Fibroblast of mammary gland (primary cell): ENCODE results near the gene ABCA6.

Experiments
- DNase-seq: peaks from one replicate; pipeline ENCODE4 v3.0.0-alpha.2; 2010; ENCODE audit warnings: low read depth
- H3K4me3 ChIP-seq: 2 replicates; pipeline ENCODE4 v1.5.1; 2011; ENCODE audit warnings: low read depth, mild to moderate bottlenecking, low read length, moderate library complexity; ENCODE audit not compliant: control insufficient read depth
- CTCF ChIP-seq: conservative IDR thresholded peaks from 2 replicates; pipeline ENCODE4 v1.5.1; 2011; ENCODE audit warnings: low read depth, low read length, inconsistent platforms; ENCODE audit not compliant: control insufficient read depth, insufficient read depth

ABCA6 gene

GRCh38 chr17:69159418-69159817 is 17.7 kb upstream of the ABCA6 start:
- no peak for TF ChIP-seq CTCF
- no peak overlapping the region for H3K4me3 ChIP-seq
- DNase-seq, result no peak

GRCh38 chr17:69154267-69154666 is 12.6 kb upstream of the ABCA6 start:
- H3K4me3 ChIP-seq, result no peak overlapping the region
- no peak for TF ChIP-seq CTCF
- no peak for DNase-seq

GRCh38 chr17:69150333-69150732 is 8.6 kb upstream of the ABCA6 start:
- no peak for DNase-seq
- H3K4me3 ChIP-seq, result no peak overlapping the region
- no peak for TF ChIP-seq CTCF

GRCh38 chr17:69147460-69147859 is 5.8 kb upstream of the ABCA6 start:
- no peak for TF ChIP-seq CTCF
- DNase-seq, result no peak

GRCh38 chr17:69144331-69145255 is 2.9 kb upstream of the ABCA6 start:
- no peak overlapping the region for H3K4me3 ChIP-seq
- DNase-seq, result no peak
- TF ChIP-seq CTCF, result no peak

More at GRCh38 chr17:69147460-69147859, 5.8 kb upstream of the ABCA6 start:
- H3K4me3 ChIP-seq, result no peak overlapping the region

- no peak for DNase-seq
- no peak for TF ChIP-seq CTCF
- H3K4me3 ChIP-seq, result no peak overlapping the region
These were observed 2.1 kb upstream of the ABCA6 start for GRCh38 chr17:69143683-69144231.
